Astrocyte (in vitro differentiated cells and primary cell): Measurements from ENCODE around the gene NPAT.

ENCODE experiments used
- CTCF ChIP-seq: IDR thresholded peaks from 2 replicates; pipeline ENCODE4 v1.5.1; 2011; ENCODE audit warnings: low read depth, mild to moderate bottlenecking, inconsistent platforms, low read length, moderate library complexity; ENCODE audit not compliant: insufficient read depth
- EZH2 ChIP-seq: IDR thresholded peaks from 2 replicates; pipeline ENCODE4 v1.6.1; 2012; ENCODE audit warnings: mild to moderate bottlenecking, low read length, inconsistent platforms; ENCODE audit not compliant: insufficient read depth

GRCh38 chr11:108228251-108228650 lies 5.8 kb upstream of the NPAT start:
- TF ChIP-seq CTCF (no peak), EZH2 (no peak)
